ENCODE results near the gene GPR55. TPM values are rescaled to one million over a fixed set of nuclear protein-coding genes. Genes with fewer than 3 reads are reported as not detected.
A peak's percentile ranks its signal among the peaks of the same experiment; 100 is the strongest.

GPR55 gene
- total RNA-seq, 2 donors from 2014 or later = 2.6 to 7.5 TPM

- H3K4me1 Mint-ChIP-seq = peaks cover 7% of the 10 kb centered on the region
- H3K27ac Mint-ChIP-seq = no peak overlapping the region
- Histone ChIP-seq H3K27ac (ENCODE audit: low read depth, low read length) (no peak overlapping the region), H3K9me3 (ENCODE audit: control insufficient read depth, low read length) (no peaks in the 10 kb centered on the region), H3K36me3 (ENCODE audit: control insufficient read depth, insufficient read depth, low read length) (no peaks in the 10 kb centered on the region), H3K27me3 (ENCODE audit: control insufficient read depth, insufficient read depth, low read length, poor library complexity, severe bottlenecking) (no peaks in the 10 kb centered on the region), H3K9ac (ENCODE audit: extremely low read depth, low read length, poor library complexity, severe bottlenecking) (no peak overlapping the region), H3K4me3 (ENCODE audit: low read length) (no peak overlapping the region), H3K4me1 (ENCODE audit: control insufficient read depth, insufficient read depth, low read length) (peaks cover 4% of the 10 kb centered on the region)
- TF ChIP-seq, protein P1, sequence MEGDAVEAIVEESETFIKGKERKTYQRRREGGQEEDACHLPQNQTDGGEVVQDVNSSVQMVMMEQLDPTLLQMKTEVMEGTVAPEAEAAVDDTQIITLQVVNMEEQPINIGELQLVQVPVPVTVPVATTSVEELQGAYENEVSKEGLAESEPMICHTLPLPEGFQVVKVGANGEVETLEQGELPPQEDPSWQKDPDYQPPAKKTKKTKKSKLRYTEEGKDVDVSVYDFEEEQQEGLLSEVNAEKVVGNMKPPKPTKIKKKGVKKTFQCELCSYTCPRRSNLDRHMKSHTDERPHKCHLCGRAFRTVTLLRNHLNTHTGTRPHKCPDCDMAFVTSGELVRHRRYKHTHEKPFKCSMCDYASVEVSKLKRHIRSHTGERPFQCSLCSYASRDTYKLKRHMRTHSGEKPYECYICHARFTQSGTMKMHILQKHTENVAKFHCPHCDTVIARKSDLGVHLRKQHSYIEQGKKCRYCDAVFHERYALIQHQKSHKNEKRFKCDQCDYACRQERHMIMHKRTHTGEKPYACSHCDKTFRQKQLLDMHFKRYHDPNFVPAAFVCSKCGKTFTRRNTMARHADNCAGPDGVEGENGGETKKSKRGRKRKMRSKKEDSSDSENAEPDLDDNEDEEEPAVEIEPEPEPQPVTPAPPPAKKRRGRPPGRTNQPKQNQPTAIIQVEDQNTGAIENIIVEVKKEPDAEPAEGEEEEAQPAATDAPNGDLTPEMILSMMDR (conservative IDR thresholded peaks at IDR 0.05) = peak; percentile 93
- H3K9me3 Mint-ChIP-seq = no peaks in the 10 kb centered on the region
- H3K27me3 Mint-ChIP-seq (ENCODE audit: insufficient read depth) = peaks cover 6% of the 10 kb centered on the region
- no peak overlapping the region for H3K4me3 Mint-ChIP-seq
- H3K36me3 Mint-ChIP-seq (ENCODE audit: low read depth) = no peaks in the 10 kb centered on the region
- WGBS, 2 experiments (ENCODE audit: insufficient coverage in 1 of 2, insufficient read length in 1 of 2) = 31 to 34% methylated on average over 5 to 8 of the region's 8 CpGs
- DNase-seq = peak; percentile 87
Measured at GRCh38 chr2:230902180-230902899, 22.7 kb downstream of the GPR55 start.

- H3K4me3 Mint-ChIP-seq = no peak overlapping the region
- TF ChIP-seq, protein P1 (conservative IDR thresholded peaks at IDR 0.05) = no peak
- H3K9ac ChIP-seq (ENCODE audit: extremely low read depth, low read length, poor library complexity, severe bottlenecking) = no peak overlapping the region
- no peaks in the 10 kb centered on the region for H3K36me3 Mint-ChIP-seq (ENCODE audit: low read depth)
- H3K4me1 ChIP-seq (ENCODE audit: control insufficient read depth, insufficient read depth, low read length) = peaks cover 5% of the 10 kb centered on the region
- no peaks in the 10 kb centered on the region for H3K9me3 Mint-ChIP-seq
- H3K27me3 ChIP-seq (ENCODE audit: control insufficient read depth, insufficient read depth, low read length, poor library complexity, severe bottlenecking) = no peaks in the 10 kb centered on the region
- H3K4me1 Mint-ChIP-seq = peaks cover 8% of the 10 kb centered on the region
- no peaks in the 10 kb centered on the region for H3K9me3 ChIP-seq (ENCODE audit: control insufficient read depth, low read length)
- 79 to 80% methylated on average over 3 to 5 of the region's 5 CpGs for WGBS, 2 experiments (ENCODE audit: insufficient coverage in 1 of 2, insufficient read length in 1 of 2)
- peaks cover 6% of the 10 kb centered on the region for H3K27me3 Mint-ChIP-seq (ENCODE audit: insufficient read depth)
- H3K27ac Mint-ChIP-seq = no peak overlapping the region
- DNase-seq = no peak
- no peak overlapping the region for H3K4me3 ChIP-seq (ENCODE audit: low read length)
- H3K27ac ChIP-seq (ENCODE audit: low read depth, low read length) = no peak overlapping the region
- H3K36me3 ChIP-seq (ENCODE audit: control insufficient read depth, insufficient read depth, low read length) = no peaks in the 10 kb centered on the region
Measured at GRCh38 chr2:230901006-230901405, 24.0 kb downstream of the GPR55 start.

DNA sequence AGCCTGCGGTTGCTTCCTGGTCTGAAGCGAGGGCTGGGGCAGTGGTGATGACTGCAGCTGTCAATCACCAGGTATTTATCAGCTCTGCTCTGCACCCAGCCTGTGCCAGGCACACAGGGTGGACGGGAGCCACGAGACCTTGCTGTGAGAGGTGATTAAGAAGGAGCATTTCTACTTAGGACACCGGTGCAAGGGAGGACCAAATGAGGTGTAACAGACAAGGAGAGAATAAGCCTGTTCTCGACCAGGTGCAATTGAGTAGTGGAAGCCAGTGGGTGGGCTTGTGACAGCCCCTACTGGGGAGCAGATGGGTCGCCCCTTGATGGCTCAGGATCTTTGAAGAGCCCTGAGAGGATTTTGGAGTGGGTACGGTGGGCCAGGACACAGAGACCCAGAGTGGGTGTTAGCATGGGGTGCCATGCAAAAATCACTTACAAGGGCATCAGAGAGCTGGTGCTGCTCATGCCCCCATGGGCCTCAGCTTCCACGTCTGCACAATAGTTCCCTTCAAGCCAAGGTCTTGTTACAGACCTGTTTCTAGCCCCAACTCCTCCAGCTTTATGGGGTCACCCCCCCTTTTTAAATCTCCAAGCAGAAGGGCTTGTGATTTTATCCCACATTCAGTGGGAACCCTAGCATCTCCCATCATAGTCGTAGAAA, 24.6 kb downstream of the GPR55 start:
- TF ChIP-seq, protein P1 (conservative IDR thresholded peaks at IDR 0.05) = no peak
- Histone ChIP-seq H3K9me3 (ENCODE audit: control insufficient read depth, low read length) (no peaks in the 10 kb centered on the region), H3K27me3 (ENCODE audit: control insufficient read depth, insufficient read depth, low read length, poor library complexity, severe bottlenecking) (no peaks in the 10 kb centered on the region), H3K4me1 (ENCODE audit: control insufficient read depth, insufficient read depth, low read length) (peaks cover 4% of the 10 kb centered on the region), H3K9ac (ENCODE audit: extremely low read depth, low read length, poor library complexity, severe bottlenecking) (no peak overlapping the region), H3K36me3 (ENCODE audit: control insufficient read depth, insufficient read depth, low read length) (no peaks in the 10 kb centered on the region), H3K27ac (ENCODE audit: low read depth, low read length) (no peak overlapping the region), H3K4me3 (ENCODE audit: low read length) (no peak overlapping the region)
- WGBS, 2 experiments (ENCODE audit: insufficient coverage in 1 of 2, insufficient read length in 1 of 2) = 88% methylated on average over 6 to 10 of the region's 10 CpGs
- DNase-seq = peak; percentile 26
- Mint-ChIP-seq H3K27me3 (ENCODE audit: insufficient read depth) (peaks cover 6% of the 10 kb centered on the region), H3K4me3 (no peak overlapping the region), H3K4me1 (peaks cover 10% of the 10 kb centered on the region), H3K9me3 (no peaks in the 10 kb centered on the region), H3K27ac (no peak overlapping the region), H3K36me3 (ENCODE audit: low read depth) (no peaks in the 10 kb centered on the region)

Data from endodermal cell (in vitro differentiated cells).